ENCODE results near the gene MMAA.

The MMAA gene

DNA sequence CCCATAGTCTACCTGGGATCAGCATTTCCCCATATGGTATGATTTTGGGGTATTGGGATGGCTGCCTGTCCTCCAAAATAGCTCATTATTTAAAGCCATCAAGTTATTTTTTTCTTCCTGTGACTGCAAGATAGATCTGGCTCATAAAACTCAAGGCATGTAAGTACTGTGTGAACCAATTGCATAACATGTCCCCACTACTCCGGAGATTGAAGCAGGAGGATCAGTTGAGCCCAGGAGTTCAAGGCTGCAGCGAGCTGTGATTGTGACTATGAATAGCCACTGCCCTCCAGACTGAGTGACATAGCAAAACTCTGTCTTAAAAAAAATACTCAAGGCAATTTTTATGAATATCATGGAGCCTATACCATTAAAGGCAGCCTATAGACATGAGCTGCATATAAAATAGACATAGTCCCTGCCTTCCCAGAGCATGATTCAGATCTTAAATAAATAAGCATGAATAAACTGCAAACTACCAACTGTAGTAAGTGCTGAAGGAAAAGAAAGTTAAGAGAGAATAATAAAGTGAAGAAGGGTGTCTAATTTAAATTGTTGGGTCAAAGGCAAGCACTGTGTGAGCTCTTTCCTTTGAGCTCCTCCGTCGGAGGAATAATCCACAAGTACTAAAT lies 16.9 kb upstream of the MMAA start:
- no peak for DNase-seq (ENCODE audit: low read depth in 2 of 2)

DNA sequence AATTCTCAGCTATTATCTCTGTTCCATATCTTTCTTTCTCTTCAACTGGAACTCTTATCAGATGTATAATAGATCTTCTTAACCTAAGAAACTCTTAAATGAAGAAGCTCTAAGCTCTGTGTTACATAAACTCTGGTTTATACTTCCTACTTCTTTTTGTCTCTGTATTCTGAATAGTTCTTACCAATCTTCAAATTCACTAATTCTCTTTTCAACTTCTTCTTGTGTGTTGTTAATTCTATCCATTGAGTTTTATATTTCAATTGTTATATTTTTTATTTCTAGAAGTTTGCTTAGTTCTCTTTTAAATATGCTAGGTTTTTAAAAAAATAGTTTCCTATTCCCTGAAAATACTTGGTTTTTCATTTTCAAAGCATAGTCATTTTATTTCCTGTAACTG lies 13.2 kb upstream of the MMAA start:
- TF ChIP-seq, protein P1, sequence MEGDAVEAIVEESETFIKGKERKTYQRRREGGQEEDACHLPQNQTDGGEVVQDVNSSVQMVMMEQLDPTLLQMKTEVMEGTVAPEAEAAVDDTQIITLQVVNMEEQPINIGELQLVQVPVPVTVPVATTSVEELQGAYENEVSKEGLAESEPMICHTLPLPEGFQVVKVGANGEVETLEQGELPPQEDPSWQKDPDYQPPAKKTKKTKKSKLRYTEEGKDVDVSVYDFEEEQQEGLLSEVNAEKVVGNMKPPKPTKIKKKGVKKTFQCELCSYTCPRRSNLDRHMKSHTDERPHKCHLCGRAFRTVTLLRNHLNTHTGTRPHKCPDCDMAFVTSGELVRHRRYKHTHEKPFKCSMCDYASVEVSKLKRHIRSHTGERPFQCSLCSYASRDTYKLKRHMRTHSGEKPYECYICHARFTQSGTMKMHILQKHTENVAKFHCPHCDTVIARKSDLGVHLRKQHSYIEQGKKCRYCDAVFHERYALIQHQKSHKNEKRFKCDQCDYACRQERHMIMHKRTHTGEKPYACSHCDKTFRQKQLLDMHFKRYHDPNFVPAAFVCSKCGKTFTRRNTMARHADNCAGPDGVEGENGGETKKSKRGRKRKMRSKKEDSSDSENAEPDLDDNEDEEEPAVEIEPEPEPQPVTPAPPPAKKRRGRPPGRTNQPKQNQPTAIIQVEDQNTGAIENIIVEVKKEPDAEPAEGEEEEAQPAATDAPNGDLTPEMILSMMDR (IDR thresholded peaks at IDR 0.05; ENCODE audit: low read depth, low read length): no peak
- no peak for DNase-seq (ENCODE audit: low read depth in 2 of 2)
- no peak overlapping the region for H3K4me3 ChIP-seq (replicated peaks in 1 of 2; ENCODE audit: low read depth in 2 of 2, low read length in 2 of 2)

More for the DNA sequence above, 16.9 kb upstream of the MMAA start:
- TF ChIP-seq, protein P1 (IDR thresholded peaks at IDR 0.05; ENCODE audit: low read depth, low read length): no peak
- H3K4me3 ChIP-seq (replicated peaks in 1 of 2; ENCODE audit: low read depth in 2 of 2, low read length in 2 of 2): no peak overlapping the region

DNA sequence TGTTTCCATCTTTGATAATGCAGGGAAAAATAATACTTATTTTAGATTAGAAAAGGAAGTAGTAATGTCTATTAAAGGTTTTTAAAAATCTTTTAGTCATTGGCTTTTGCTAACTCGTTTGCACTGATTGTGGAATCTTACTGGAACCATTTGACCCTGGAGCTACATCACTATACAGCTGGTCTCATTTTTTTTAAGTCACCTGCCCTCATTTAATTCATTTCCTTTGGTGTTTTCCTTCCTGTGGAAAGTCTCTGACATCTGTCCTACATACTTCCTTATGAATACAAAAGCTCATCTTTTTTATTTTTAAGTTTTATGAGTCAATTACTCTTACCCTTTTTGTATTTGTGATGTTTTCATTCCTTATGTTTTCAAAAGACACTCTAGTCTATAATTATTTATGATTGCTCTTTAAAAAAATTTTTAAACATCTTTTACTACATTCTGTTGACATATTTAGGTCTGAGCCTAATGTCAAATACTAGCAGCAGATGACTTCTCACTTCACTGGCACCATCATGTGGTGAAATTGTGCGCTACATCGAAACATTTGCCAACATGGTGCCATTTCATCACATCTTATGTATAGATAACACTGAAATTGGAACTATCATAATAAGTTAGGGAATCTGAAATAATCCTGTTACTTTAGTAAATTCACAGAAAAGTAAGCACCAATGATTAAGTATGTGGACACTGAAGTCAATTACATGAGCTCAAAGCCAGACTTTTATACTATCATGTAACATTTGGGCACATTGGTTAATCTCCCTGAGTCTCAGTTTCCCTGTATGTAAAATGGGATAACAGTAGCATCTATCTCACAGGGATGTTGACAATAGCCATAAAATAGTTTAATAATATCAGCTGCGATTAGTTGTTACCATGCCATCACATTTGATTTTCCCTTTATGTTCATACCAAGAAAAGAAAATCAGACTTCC lies 9.4 kb upstream of the MMAA start:
- TF ChIP-seq, protein P1 (IDR thresholded peaks at IDR 0.05; ENCODE audit: low read depth, low read length): peak; percentile 77
- H3K4me3 ChIP-seq (replicated peaks in 1 of 2; ENCODE audit: low read depth in 2 of 2, low read length in 2 of 2): no peak overlapping the region
- peak; percentile 85 for DNase-seq (ENCODE audit: low read depth in 2 of 2)

DNA sequence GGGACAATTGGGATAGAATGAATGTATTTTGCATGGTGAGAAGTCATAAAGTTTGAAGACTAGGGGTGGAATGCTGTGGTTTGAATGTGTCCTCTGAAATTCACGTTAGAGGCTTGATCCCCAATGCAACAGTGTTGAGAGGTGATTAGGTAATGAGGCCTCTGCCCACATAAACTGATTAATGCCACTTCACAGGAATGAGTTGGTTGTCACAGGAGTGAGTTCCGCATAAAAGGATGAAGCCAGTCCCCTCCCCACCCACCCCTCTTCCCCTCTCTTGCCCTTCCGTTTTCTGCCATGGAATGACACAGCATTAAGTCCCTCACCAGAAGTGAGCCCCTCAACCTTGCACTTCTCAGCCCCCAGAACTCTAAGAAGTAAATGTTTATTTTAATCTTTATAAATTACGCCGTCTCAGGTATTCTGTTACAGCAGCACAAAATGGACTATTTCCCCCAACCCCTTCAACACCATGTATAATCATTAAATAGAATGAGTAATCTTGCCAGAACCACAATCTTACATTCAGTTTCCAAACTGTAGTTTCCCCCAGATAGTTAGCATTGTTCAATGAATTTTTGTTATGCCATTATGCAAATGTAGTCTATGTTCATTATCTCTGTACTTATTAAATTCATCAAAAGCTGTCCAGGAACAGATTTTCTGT lies 5.5 kb upstream of the MMAA start:
- no peak for DNase-seq (ENCODE audit: low read depth in 2 of 2)
- TF ChIP-seq, protein P1 (IDR thresholded peaks at IDR 0.05; ENCODE audit: low read depth, low read length): no peak
- no peak overlapping the region for H3K4me3 ChIP-seq (replicated peaks in 1 of 2; ENCODE audit: low read depth in 2 of 2, low read length in 2 of 2)

DNA sequence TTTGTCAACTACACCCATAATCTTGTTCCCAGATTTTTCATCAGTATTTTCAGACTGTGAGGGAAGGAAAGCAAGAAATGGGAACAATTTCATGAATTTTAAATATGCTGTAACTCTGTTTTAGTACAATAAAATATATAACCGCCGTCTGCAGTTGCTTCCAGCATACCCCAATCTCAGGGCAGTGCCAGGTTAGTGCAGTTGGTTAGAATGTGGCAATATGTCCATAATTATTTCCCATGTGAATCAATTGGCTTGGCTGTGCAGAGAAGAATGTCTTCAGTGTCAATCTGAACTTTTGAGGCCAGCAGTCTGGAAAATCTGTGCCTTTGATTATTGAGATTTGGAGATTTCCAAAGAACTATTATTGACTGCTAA lies 5.0 kb upstream of the MMAA start:
- TF ChIP-seq, protein P1 (IDR thresholded peaks at IDR 0.05; ENCODE audit: low read depth, low read length): no peak
- DNase-seq (ENCODE audit: low read depth in 2 of 2): no peak
- no peak overlapping the region for H3K4me3 ChIP-seq (replicated peaks in 1 of 2; ENCODE audit: low read depth in 2 of 2, low read length in 2 of 2)

DNA sequence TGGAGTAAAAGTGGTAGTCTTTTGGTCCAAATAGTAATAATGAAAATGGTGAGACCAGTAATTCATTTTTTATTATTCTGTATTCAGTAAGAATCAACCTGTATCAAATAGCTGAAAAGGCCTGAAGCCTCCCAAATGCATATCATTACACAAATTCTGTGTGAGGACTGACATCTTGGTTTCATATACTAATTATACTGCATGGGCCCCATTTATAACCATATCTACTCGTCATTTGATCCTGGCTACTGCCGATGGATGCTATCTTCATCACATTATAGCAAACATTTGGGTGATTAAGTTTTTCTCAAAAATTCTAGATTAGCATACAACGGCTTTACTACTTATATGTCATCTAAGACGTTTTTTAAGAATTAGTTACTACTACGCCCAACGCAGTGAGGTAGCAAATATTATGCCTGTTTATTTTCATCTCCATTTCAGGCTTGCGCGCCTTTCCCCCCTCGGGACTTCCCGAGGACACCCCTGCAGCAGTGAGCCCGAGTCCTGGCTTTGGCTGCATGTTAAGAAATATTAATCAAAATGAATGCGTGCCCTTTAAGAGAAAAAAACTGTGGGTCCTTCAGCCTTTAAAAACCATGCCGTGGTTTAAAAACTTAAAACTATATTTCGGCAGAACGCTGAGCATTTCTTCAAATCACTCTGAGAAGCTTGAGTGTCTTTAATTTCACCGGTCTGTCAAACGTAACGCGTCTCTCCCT lies 814 bp upstream of the MMAA start:
- TF ChIP-seq, protein P1 (IDR thresholded peaks at IDR 0.05; ENCODE audit: low read depth, low read length): no peak
- DNase-seq (ENCODE audit: low read depth in 2 of 2): peak in 1 of 2 donors; percentile 27
- peak overlapping the region; percentile 82 to 85 for H3K4me3 ChIP-seq (replicated peaks in 1 of 2; ENCODE audit: low read depth in 2 of 2, low read length in 2 of 2)

Data from cardiac fibroblast (primary cell).